ENCODE measurements around the gene PLA2G2D. TPM values are rescaled to one million over a fixed set of nuclear protein-coding genes. Genes with fewer than 3 reads are reported as not detected.

The PLA2G2D gene
- total and polyA plus RNA-seq, 7 donors, result not detected

DNA sequence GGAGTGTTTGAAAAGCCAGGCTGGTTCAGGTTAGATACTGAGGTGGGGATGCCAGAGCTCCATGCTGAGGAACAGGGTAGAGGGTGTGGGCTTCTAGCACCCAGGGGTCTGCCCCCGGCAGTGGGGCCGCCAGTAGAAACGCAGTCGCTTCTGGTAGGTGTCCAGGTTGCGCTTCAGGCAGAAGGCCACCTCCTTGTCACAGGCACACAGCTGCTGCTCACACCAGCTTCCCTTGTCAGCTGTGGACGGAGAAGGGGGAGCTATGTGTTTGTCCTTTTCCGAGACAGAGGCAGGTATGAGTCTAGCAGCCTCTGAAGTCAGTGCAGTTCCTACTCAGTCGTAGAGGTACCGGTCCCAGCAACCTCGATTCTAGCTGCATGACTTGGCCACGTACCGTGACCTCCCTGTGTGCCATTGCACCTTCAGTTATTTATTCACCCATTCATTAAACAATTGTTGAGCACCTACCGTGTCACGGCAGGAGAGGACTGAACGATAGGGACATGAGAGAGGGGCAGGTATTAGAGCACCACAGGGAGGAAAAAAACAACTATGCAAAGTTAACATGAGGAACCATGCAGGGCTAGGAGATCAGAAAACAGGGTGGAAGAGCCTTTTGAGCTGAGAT, 5.2 kb downstream of the PLA2G2D start:
- Histone ChIP-seq H3K27me3 (ENCODE audit: insufficient read depth in 3 of 3, low read length in 2 of 3) (peaks cover 0 to 16% (median 2%) of the 10 kb centered on the region in 3 donors), H3K9me3 (no peaks in the 10 kb centered on the region), H3K27ac (no peak overlapping the region), H3K36me3 (ENCODE audit: insufficient read depth in 1 of 2, low read depth in 1 of 2) (no peaks in the 10 kb centered on the region), H3K4me1 (no peaks in the 10 kb centered on the region), H3K4me3 (no peak overlapping the region)
- intact Hi-C loops (cut with DNase I), result no loop called here
- TF ChIP-seq, protein P1, sequence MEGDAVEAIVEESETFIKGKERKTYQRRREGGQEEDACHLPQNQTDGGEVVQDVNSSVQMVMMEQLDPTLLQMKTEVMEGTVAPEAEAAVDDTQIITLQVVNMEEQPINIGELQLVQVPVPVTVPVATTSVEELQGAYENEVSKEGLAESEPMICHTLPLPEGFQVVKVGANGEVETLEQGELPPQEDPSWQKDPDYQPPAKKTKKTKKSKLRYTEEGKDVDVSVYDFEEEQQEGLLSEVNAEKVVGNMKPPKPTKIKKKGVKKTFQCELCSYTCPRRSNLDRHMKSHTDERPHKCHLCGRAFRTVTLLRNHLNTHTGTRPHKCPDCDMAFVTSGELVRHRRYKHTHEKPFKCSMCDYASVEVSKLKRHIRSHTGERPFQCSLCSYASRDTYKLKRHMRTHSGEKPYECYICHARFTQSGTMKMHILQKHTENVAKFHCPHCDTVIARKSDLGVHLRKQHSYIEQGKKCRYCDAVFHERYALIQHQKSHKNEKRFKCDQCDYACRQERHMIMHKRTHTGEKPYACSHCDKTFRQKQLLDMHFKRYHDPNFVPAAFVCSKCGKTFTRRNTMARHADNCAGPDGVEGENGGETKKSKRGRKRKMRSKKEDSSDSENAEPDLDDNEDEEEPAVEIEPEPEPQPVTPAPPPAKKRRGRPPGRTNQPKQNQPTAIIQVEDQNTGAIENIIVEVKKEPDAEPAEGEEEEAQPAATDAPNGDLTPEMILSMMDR (IDR thresholded peaks at IDR 0.05), result no peak
- DNase-seq, result no peak
- 66 to 72% (median 67%) methylated on average over 15 of the region's 15 CpGs for WGBS, 3 donors
- ATAC-seq, result no peak

DNA sequence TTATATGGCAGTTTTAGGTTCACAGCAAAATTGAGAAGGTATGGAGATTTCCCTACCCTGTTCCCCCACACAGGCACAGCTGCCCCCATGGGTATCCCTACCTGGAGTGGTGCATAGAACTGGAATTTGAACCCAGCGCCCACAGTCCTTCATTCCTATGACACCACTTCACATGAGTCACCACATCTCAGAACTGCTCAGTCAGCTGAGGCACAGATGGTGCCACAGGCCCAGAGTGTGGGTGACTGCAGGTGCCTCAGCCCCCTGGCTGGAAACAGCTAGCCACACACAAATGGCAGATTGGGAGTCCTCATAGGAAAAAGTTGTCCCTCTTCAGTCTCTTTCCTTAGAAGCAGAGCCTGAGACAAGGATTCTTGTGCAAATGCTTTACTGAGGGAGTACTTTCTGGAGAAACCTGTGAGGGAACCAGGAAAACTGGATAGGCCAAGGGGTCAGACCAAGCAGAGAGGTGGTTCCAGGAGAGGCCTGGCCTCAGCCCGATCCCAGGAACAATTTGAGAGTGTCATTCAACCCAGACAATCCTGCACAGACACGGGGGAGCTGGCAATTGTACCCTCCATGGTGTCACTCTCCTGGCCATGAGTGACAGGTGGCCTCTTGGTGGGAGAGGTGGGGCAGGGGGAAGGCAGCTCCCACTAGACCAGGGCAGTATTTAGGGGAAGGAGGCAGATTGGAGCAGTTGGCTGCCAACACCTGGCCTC, 6.9 kb downstream of the PLA2G2D start:
- H3K9me3 ChIP-seq, result no peaks in the 10 kb centered on the region
- TF ChIP-seq, protein P1 (IDR thresholded peaks at IDR 0.05), result no peak
- DNase-seq (no peak), ATAC-seq (no peak)
- H3K27me3 ChIP-seq (ENCODE audit: insufficient read depth in 3 of 3, low read length in 2 of 3), result peaks cover 0 to 6% (median 2%) of the 10 kb centered on the region in 3 donors
- intact Hi-C loops (cut with DNase I), result no loop called here
- WGBS, 3 donors, result 59 to 67% (median 65%) methylated on average over 3 of the region's 3 CpGs
- no peaks in the 10 kb centered on the region for H3K36me3 ChIP-seq (ENCODE audit: insufficient read depth in 1 of 2, low read depth in 1 of 2)
- no peaks in the 10 kb centered on the region for H3K4me1 ChIP-seq
- no peak overlapping the region for H3K4me3 ChIP-seq
- H3K27ac ChIP-seq, result no peak overlapping the region

DNA sequence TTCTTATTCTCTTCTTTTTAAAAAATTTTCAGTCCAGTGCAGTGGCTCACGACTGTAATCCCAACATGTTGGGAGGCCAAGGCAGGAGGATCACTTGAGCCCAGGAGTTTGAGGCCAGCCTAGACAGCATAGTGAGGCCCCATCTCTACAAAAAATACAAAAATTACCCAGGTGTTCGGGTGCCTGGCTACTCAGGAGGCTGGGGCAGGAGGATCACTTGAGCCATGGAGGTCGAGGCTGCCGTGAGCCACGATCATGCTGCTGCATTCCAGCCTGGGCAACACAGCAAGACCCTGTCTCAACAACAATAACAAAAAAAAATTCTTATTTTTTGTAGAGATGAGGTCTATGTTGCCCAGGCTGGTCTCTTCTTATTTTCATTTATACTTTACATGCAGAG, 7.9 kb downstream of the PLA2G2D start:
- no peaks in the 10 kb centered on the region for H3K9me3 ChIP-seq

DNA sequence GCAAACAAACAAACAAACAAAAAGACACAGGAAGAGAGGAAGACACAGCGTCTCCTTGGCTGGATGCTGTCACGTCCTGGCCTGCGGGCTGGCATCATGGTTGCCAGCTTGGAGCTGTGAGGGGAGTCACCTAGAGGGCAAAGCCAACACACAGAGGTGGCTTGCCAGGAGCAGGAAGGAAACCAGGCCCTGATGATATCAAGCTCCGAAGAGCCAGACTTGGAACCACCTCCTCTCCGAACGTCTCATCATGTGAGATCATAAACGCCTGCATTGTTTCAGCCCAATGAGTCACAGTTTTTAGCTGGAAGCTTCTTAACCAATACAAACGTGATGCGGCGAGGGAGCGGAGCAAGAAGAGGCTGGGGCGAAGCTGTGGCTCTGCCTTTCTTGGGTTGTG, 8.7 kb downstream of the PLA2G2D start:
- Histone ChIP-seq H3K4me1 (no peaks in the 10 kb centered on the region), H3K9me3 (no peaks in the 10 kb centered on the region), H3K27me3 (ENCODE audit: insufficient read depth in 3 of 3, low read length in 2 of 3) (peaks cover 0 to 2% (median 2%) of the 10 kb centered on the region in 3 donors), H3K36me3 (ENCODE audit: insufficient read depth in 1 of 2, low read depth in 1 of 2) (no peaks in the 10 kb centered on the region), H3K4me3 (no peak overlapping the region), H3K27ac (no peak overlapping the region)
- 65 to 70% (median 70%) methylated on average over 12 of the region's 12 CpGs for WGBS, 3 donors
- TF ChIP-seq, protein P1 (IDR thresholded peaks at IDR 0.05), result no peak
- intact Hi-C loops (cut with DNase I), result no loop called here
- no peak for DNase-seq
- no peak for ATAC-seq

More for the DNA sequence above, 7.9 kb downstream of the PLA2G2D start:
- DNase-seq (no peak), ATAC-seq (no peak)
- Histone ChIP-seq H3K27me3 (ENCODE audit: insufficient read depth in 3 of 3, low read length in 2 of 3) (peaks cover 0 to 2% (median 2%) of the 10 kb centered on the region in 3 donors), H3K27ac (no peak overlapping the region), H3K36me3 (ENCODE audit: insufficient read depth in 1 of 2, low read depth in 1 of 2) (no peaks in the 10 kb centered on the region), H3K4me1 (no peaks in the 10 kb centered on the region), H3K4me3 (no peak overlapping the region)
- intact Hi-C loops (cut with DNase I), result no loop called here
- TF ChIP-seq, protein P1 (IDR thresholded peaks at IDR 0.05), result no peak
- 88 to 92% (median 92%) methylated on average over 5 of the region's 5 CpGs for WGBS, 3 donors
